ENCODE results near the gene ZMYM4.
"Not testable (repeated sequence)": the region's sequence is repeated elsewhere in the genome, so short reads cannot be mapped to it uniquely, and the experiment has no call there.

Gene ZMYM4

DNA sequence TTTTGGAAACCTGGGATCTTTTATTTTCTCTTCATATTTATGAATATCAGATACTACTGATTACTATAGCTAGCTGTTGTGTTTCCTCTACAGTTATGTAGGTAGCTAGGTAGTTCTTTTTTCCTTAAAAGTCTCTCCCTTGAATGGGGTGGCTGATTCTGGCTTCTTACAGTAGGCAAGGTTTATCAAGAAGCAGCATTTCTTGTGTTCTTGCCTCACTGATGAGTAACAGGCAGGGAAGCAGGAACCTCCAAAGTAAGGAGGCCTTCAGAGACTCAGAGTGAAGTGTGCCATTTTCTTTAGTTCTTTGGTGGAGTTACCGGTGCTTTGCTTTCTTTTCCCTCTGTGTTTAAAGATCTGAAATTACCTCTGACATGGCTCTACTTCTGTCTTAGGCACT, 56.0 kb downstream of the ZMYM4 start:
- TF ChIP-seq, protein P1, sequence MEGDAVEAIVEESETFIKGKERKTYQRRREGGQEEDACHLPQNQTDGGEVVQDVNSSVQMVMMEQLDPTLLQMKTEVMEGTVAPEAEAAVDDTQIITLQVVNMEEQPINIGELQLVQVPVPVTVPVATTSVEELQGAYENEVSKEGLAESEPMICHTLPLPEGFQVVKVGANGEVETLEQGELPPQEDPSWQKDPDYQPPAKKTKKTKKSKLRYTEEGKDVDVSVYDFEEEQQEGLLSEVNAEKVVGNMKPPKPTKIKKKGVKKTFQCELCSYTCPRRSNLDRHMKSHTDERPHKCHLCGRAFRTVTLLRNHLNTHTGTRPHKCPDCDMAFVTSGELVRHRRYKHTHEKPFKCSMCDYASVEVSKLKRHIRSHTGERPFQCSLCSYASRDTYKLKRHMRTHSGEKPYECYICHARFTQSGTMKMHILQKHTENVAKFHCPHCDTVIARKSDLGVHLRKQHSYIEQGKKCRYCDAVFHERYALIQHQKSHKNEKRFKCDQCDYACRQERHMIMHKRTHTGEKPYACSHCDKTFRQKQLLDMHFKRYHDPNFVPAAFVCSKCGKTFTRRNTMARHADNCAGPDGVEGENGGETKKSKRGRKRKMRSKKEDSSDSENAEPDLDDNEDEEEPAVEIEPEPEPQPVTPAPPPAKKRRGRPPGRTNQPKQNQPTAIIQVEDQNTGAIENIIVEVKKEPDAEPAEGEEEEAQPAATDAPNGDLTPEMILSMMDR (IDR thresholded peaks at IDR 0.05; ENCODE audit: insufficient read depth, low read length): no peak
- TF ChIP-seq, protein P2, sequence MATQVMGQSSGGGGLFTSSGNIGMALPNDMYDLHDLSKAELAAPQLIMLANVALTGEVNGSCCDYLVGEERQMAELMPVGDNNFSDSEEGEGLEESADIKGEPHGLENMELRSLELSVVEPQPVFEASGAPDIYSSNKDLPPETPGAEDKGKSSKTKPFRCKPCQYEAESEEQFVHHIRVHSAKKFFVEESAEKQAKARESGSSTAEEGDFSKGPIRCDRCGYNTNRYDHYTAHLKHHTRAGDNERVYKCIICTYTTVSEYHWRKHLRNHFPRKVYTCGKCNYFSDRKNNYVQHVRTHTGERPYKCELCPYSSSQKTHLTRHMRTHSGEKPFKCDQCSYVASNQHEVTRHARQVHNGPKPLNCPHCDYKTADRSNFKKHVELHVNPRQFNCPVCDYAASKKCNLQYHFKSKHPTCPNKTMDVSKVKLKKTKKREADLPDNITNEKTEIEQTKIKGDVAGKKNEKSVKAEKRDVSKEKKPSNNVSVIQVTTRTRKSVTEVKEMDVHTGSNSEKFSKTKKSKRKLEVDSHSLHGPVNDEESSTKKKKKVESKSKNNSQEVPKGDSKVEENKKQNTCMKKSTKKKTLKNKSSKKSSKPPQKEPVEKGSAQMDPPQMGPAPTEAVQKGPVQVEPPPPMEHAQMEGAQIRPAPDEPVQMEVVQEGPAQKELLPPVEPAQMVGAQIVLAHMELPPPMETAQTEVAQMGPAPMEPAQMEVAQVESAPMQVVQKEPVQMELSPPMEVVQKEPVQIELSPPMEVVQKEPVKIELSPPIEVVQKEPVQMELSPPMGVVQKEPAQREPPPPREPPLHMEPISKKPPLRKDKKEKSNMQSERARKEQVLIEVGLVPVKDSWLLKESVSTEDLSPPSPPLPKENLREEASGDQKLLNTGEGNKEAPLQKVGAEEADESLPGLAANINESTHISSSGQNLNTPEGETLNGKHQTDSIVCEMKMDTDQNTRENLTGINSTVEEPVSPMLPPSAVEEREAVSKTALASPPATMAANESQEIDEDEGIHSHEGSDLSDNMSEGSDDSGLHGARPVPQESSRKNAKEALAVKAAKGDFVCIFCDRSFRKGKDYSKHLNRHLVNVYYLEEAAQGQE (IDR thresholded peaks at IDR 0.05; ENCODE audit: insufficient replicate concordance, low read depth): no peak
- TF ChIP-seq SPI1 (IDR thresholded peaks at IDR 0.05; ENCODE audit: borderline replicate concordance, low read depth) (no peak), POLR2AphosphoS5 (IDR thresholded peaks at IDR 0.05; ENCODE audit: low read depth) (no peak), GABPA (IDR thresholded peaks at IDR 0.05; ENCODE audit: low read depth) (no peak)
- DNase-seq (ENCODE audit: low read depth in 1 of 2, low spot score in 1 of 2): peak in 1 of 2 experiments; percentile 4
- H3K27me3 ChIP-seq (ENCODE audit: insufficient read depth, poor library complexity, severe bottlenecking): no peaks in the 10 kb centered on the region
- no peak overlapping the region for H3K4me3 ChIP-seq (replicated peaks; ENCODE audit: insufficient read depth, low read length)
- no peak overlapping the region for H3K27ac ChIP-seq (replicated peaks)

DNA sequence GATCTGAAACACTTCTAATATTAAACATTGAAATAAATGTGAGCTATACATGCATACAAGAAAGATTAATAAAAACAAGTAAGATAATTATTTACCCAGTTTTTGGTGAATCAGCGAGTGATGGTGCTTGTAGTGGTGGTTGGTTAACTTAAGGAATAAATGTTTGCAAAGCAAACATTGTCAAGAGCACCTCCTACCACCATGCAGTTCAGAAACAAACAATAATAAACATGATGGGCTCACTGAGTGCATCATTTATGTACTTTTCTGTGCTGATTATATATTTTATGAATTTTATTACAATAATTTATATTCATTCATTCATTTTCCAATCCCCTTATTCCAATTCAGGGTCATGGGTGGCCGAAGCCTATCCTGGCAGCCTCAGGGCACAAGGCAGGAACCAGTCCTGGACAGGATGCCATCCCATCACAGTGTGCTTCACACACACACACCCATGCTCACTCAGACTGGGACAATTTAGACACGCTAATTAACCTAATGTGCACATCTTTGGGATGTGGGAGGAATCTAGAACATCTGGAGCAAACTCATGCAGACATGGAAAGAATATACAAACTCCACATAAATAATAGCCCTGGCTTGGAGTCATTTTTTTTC, 57.8 kb downstream of the ZMYM4 start:
- DNase-seq (ENCODE audit: low read depth in 1 of 2, low spot score in 1 of 2): no peak
- H3K27ac ChIP-seq (replicated peaks): no peak overlapping the region
- no peaks in the 10 kb centered on the region for H3K27me3 ChIP-seq (ENCODE audit: insufficient read depth, poor library complexity, severe bottlenecking)
- H3K4me3 ChIP-seq (replicated peaks; ENCODE audit: insufficient read depth, low read length): no peak overlapping the region
- TF ChIP-seq POLR2AphosphoS5 (IDR thresholded peaks at IDR 0.05; ENCODE audit: low read depth) (no peak), SPI1 (IDR thresholded peaks at IDR 0.05; ENCODE audit: borderline replicate concordance, low read depth) (no peak), GABPA (IDR thresholded peaks at IDR 0.05; ENCODE audit: low read depth) (no peak)
- TF ChIP-seq, protein P2 (IDR thresholded peaks at IDR 0.05; ENCODE audit: insufficient replicate concordance, low read depth): no peak

DNA sequence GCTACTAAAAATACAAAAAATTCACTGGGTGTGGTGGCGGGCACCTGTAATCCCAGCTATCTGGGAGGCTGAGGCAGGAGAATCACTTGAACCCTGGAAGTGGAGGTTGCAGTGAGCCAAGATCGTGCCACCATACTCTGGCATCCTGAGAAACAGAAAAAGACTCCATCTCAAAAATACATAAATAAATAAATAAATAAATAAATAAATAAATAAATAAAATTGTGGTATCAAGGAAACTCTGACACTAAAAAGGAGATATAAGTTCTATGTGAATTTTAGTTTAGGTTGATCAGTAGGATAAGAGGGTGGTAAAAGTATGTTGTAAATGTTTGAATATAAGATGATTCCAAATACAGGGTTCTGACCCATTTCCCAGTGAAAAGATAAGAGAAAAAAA, 63.1 kb downstream of the ZMYM4 start:
- DNase-seq (ENCODE audit: low read depth in 1 of 2, low spot score in 1 of 2); H3K27ac ChIP-seq (replicated peaks); H3K27me3 ChIP-seq (ENCODE audit: insufficient read depth, poor library complexity, severe bottlenecking): not testable (repeated sequence)

DNA sequence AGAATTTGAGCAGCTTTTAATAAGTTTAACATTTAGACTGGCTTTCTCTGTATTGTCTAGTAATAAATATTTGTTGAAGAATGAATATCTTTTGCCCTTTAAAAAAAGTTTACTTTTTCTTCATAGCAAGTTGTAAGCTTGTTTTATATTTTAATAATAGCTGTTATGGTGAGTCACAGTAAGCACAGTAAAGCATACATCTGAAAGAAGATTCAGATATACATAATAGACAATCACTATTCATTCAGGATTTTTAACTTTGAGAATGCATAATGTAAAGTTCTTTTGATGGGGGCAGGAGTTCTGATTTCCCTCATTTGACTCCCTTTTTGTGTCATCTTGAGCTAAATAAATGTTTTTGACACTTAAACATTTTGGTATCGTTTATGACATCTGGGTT, 66.0 kb downstream of the ZMYM4 start:
- Histone ChIP-seq H3K4me3 (replicated peaks; ENCODE audit: insufficient read depth, low read length) (no peak overlapping the region), H3K27me3 (ENCODE audit: insufficient read depth, poor library complexity, severe bottlenecking) (no peaks in the 10 kb centered on the region), H3K27ac (replicated peaks) (no peak overlapping the region)
- TF ChIP-seq GABPA (IDR thresholded peaks at IDR 0.05; ENCODE audit: low read depth) (no peak), POLR2AphosphoS5 (IDR thresholded peaks at IDR 0.05; ENCODE audit: low read depth) (no peak), SPI1 (IDR thresholded peaks at IDR 0.05; ENCODE audit: borderline replicate concordance, low read depth) (no peak)
- TF ChIP-seq, protein P1 (IDR thresholded peaks at IDR 0.05; ENCODE audit: insufficient read depth, low read length): no peak
- TF ChIP-seq, protein P2 (IDR thresholded peaks at IDR 0.05; ENCODE audit: insufficient replicate concordance, low read depth): no peak
- no peak for DNase-seq (ENCODE audit: low read depth in 1 of 2, low spot score in 1 of 2)

More for the DNA sequence above, 63.1 kb downstream of the ZMYM4 start:
- not testable (repeated sequence) for H3K4me3 ChIP-seq (replicated peaks; ENCODE audit: insufficient read depth, low read length)
